Suppressor macrophage (primary cell): ENCODE measurements around the gene VSIG8.
"Not testable (repeated sequence)": the region's sequence is repeated elsewhere in the genome, so short reads cannot be mapped to it uniquely, and the experiment has no call there.

Experiments used
- DNase-seq, 4 experiments: peaks; one replicate each; pipeline ENCODE4 v3.0.0-alpha.2; 2020 to 2022
- total RNA-seq, 17 experiments: gene quantifications; one replicate each; lab custom pipeline; 2026; ENCODE audit warnings: mixed read lengths in 6 of 17, inconsistent platforms in 3 of 17; lab: John Stamatoyannopoulos, UW

VSIG8 gene, protein sequence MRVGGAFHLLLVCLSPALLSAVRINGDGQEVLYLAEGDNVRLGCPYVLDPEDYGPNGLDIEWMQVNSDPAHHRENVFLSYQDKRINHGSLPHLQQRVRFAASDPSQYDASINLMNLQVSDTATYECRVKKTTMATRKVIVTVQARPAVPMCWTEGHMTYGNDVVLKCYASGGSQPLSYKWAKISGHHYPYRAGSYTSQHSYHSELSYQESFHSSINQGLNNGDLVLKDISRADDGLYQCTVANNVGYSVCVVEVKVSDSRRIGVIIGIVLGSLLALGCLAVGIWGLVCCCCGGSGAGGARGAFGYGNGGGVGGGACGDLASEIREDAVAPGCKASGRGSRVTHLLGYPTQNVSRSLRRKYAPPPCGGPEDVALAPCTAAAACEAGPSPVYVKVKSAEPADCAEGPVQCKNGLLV
- 0 to 0.11 (median 0) reads per million in 17 experiments for total RNA-seq

DNA sequence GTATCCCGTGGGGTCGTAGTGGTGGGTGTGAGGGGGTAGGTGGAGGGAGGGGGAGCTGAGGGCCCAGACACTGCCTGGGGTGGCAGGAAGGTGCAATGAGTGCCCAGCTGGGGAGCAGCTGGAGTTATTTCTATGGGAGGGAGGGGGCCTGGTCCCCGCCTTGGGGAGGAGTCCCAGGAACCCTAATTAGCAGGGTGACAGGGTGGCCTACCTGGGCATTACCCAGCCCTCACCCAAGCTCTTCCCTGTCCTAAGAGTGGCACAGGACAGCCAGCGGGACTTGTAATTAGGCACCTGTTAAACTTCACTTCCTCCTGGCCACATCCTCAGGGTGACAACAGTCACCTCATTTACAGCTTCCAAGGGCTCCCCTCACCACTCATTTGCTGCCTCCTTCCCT is at the start of gene VSIG8:
VSIG8 (minus strand) TSS at position 101 of the 400 bp plus-strand sequence. CDS start 136 bp downstream, outside the sequence.
- DNase-seq = no peak

- DNase-seq = peak; percentile 25 to 61 (median 50)
These were observed 49.0 kb upstream of the VSIG8 start for GRCh38 chr1:159911326-159912070.

DNA sequence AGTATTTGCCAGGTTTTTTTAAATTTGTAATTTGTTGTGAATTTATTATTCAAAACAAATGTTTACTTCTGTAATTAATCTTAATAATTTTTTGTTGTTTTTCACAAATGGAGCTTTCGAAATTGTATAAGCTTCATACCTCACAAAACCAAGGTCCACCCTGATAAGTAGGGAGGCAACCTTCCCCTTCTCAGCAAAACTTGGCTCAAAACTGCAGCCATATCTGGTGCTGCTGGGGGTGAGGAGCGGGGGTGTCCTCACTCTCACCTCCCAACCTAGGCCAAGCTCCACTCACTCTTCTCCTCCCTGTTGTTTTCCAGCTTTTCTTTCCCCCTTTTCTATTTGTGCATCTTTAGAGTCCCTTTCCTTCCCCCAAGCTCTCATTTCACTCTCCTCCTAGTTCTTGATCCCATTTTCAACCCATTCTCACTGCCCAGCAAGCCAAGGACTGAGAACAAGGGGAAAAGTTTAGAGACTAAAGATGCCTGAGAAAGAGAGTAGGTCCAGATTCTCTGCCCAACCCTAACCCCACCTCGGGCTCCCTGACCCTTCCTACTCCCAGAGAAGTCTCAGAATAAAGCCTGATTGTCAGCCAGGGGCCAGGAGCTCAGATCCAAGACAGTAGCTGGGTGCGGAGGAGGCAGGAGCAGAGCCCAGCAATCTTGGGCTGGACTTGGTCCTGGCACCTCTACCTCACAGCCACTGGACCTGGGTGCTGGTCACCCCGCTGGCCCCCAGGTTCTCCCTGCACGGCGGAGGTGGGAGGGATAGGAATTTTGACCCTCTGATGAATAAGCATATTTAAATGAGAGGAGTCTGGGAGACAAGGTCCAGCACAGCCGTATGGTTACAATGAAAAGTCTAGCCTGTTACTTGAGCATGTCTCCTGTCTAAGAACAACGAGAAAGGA is 45.8 kb upstream of the VSIG8 start:
- no peak for DNase-seq

DNA sequence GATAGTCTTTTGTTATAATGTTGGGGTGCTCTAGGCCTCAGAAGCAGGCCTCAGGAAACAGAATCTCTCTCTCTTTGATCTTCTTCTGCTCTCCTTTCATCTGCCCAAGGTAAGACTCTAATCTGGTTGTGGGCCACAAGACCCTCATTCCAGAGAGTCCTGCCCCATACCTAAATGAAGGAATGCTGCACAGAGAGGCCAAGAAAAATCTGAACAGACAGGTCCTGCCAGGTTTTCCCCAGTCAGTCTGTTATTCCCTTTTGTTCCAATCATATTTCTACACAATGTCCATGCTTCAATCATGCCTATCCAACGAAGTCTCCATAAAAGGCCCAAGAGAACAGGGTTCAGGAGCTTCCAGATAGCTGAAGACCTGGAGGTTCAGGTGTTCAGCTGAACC is 44.5 kb upstream of the VSIG8 start:
- no peak for DNase-seq

DNA sequence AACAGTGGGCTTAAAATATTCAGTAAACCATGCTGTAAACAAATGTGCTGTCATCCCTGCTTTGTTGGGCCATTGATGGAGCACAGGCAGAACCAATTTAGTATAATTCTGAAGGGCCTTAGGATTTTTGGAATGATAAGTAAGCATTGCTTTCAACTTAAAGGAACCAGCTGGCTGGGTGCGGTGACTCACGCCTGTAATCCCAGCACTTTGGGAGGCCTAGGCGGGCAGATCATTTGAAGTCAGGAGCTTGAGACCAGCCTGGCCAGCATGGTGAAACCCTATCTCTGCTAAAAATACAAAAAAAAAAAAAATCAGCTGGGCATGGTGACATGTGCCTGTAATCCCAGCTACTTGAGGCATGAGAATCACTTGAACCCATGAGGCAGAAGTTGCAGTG is 41.6 kb upstream of the VSIG8 start:
- DNase-seq = not testable (repeated sequence)

DNA sequence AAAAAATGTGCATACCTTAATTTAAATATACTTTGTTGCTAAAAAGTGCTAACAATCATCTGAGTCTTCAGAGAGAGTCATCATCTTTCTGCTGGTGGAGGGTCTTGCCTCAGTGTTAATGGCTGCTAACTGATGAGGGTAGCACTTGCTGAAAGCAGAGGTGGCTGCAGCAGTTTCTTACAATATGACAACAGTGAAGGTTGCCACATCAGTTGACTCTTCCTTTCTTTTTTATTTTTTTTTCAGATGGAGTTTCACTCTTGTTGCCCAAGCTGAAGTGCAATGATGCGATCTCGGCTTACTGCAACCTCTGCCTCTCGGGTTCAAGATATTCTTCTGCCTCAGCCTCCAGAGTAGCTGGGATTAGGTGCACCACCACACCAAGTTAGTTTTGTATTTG is 40.1 kb upstream of the VSIG8 start:
- peak in 1 of 4 experiments; percentile 48 for DNase-seq

DNA sequence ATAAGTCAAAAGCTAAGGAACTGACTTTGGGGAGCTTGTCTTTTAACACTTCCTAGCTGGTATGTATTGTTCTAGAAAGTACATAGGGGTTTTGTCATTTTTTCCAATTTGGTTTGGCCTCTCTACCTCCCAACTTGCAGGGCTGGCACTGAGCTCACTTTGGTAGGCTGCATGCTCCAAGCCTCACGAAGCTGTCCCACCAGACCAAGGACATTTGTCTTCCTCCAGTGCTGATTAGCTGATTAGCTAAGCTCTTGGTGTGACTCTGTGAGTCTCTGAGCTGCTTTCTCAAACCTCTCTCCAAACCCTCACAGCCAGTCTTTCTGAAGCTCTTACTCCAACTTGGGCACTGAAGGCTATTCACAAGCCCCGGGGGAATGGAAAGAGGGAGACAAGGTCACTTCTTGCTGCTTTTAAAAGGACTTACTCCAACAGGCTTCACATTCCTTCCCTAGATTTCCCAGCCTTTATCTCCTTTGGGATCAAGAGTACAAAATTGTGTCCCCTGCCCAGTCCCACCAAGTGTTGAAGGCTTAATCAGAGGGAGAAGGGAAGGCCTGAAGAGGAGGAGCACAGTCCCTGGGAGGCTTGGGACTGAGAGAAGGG is 38.4 kb upstream of the VSIG8 start:
- no peak for DNase-seq

GRCh38 chr1:159900086-159900680 is 37.7 kb upstream of the VSIG8 start, which contains the start of gene CFAP45:
CFAP45 (minus strand) TSS chr1:159900165; CDS start chr1:159900098, 67 bp downstream.
- peak; percentile 66 to 79 (median 71) for DNase-seq

GRCh38 chr1:159899634-159900033 is 37.2 kb upstream of the VSIG8 start:
- DNase-seq = not testable (repeated sequence)

- no peak for DNase-seq
These were observed 36.1 kb upstream of the VSIG8 start for GRCh38 chr1:159898527-159898926.

- peak; percentile 80 to 88 (median 84) for DNase-seq
These were observed 35.5 kb upstream of the VSIG8 start for GRCh38 chr1:159897962-159898361.

- DNase-seq = no peak
These were observed 34.1 kb upstream of the VSIG8 start for GRCh38 chr1:159896546-159896930.

DNA sequence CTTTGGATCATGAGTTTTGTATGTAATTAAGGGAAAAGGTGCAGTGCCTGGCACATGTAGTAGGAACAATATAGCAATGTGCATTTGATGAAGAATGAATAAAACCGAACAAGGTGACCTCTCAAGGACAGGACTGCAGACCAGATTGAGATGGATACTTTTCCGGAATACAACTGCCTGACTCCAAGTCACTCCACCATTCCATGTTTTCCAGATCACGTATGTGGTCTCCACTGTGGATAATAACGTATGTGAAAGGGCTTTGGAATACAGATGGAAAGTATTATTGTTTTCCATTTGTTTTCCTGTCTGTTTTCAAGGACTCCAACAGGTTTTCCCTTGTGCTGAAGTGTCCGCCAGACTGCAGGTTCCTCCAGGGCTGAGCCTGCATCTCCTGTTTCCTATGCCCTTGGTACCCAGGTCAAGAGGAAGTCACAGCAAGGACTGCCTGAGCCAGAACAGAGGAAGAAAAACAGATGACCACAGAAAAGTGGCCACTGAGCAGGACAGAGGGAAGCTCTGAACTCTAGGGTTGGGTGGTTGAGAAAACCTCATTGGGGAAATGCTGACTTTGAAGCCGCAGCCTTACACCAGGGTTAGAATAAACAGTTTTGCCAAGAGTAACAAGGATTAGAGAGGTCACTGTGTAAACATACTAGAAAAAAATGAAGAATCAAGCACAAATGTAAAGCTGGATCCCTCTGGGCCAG is 33.5 kb upstream of the VSIG8 start:
- peak; percentile 61 to 82 (median 76) for DNase-seq

GRCh38 chr1:159895286-159895685 is 32.8 kb upstream of the VSIG8 start:
- DNase-seq = no peak

DNA sequence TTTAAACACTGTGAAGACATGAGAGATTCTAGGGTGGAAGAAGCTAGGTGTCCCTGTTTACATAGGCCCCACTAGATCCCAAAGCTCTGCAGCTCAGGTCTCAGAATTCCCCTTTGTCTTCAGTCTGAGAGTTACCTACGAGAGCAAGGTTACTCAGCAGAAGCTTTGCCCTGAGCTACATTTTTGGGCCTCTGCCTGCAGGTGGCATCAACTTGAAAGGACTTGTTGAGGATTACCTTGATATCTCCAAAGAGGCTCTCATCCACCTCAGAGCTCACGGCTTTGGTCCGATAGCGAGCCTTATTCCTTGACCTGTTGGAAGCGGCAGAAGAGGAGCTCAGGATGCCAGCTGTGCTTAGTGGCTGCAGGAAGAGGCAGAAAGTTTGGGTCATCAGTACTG is 30.5 kb upstream of the VSIG8 start:
- no peak for DNase-seq

- peak; percentile 92 to 95 (median 93) for DNase-seq
These were observed 29.1 kb upstream of the VSIG8 start for GRCh38 chr1:159891275-159892157.

DNA sequence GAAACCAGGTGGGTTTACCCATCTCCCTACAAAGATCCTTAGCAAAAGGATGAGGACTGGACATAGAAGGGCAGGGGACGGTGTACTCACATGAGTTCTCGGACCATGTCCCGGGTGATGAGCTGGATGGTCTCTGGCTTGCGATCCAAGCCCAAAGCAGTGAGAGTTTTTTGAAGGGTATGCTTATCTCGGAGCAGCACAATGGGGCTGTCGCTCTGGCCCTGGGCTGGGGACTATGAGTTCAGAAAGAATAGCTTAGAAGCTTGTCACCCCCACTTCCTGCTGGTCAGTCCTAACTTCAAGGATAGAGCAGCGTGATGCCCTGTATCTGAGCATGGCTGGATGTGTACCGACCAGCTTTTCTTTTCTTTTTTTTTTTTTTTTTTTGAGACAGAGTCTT is 27.9 kb upstream of the VSIG8 start:
- no peak for DNase-seq

GRCh38 chr1:159889821-159890252 is 27.4 kb upstream of the VSIG8 start:
- peak; percentile 74 to 93 (median 86) for DNase-seq

DNA sequence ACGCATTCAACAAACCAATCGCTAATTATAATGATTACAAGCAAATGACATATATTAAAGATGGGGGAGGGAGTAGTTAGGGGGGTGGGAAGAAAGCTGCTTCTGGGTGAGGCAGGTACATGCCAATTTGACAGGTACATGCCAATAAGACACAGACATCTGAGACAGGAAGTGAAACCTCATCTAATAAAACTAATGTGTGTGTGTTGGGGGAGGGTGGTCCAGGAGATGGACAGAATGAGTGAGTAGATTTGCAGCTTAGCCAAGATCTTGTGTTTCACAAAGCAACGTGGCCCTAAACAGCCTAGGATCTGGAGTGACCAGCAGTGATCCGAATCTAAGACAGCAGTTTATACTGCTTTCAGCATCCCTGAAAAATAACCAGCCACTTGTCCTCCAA is 26.7 kb upstream of the VSIG8 start:
- DNase-seq = no peak

DNA sequence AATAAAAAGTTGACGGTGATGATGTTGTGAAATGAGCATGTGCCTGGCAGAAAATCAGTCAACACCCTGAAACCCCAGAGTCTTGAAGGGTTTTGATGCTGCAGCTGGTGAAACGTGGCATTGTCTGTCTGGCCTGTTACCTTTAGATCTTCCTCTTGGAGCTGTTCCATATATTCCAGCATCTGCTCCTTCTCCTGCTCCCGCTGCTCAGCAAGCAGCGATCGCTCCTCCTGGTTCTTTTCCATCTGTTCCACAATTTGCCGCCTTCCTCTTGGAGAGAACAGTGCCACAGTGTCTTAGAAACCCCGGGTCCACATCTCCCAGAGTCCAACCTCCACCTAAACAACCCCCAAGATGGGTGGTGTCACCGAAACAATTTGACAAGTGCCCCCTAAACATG is 21.8 kb upstream of the VSIG8 start:
- DNase-seq = no peak
